GM12875 (cell line): ENCODE measurements around the gene TRIM5.
A peak's percentile ranks its signal among the peaks of the same experiment; 100 is the strongest.
"Not testable (repeated sequence)": the region's sequence is repeated elsewhere in the genome, so short reads cannot be mapped to it uniquely, and the experiment has no call there.

ENCODE experiments used
- H3K4me3 ChIP-seq: one replicate; pipeline ENCODE4 v1.5.1; 2011; ENCODE audit warnings: low read depth, low read length, control low read depth
- CTCF ChIP-seq: IDR thresholded peaks from 2 replicates; pipeline ENCODE4 v1.5.1; 2011; ENCODE audit warnings: low read depth, mild to moderate bottlenecking, control low read depth, inconsistent platforms, low read length, moderate library complexity, borderline replicate concordance; ENCODE audit not compliant: insufficient read depth

The TRIM5 gene

GRCh38 chr11:5684646-5685362 is at the start of gene TRIM5:
Gene TRIM5, minus strand, starts transcription at chr11:5685074. Its CDS starts 4,897 bp downstream, at chr11:5680177.
- peak; percentile 69; the same call in 1 of the 2 replicates for TF ChIP-seq CTCF

GRCh38 chr11:5727691-5728090 is 42.8 kb upstream of the TRIM5 start:
- no peak overlapping the region for H3K4me3 ChIP-seq
- no peak for TF ChIP-seq CTCF

More at GRCh38 chr11:5684646-5685362, at the start of gene TRIM5:
- peak within 1 kb of the TSS; percentile 43 for H3K4me3 ChIP-seq

GRCh38 chr11:5726351-5726750 is 41.5 kb upstream of the TRIM5 start:
- no peak for TF ChIP-seq CTCF
- no peak overlapping the region for H3K4me3 ChIP-seq

GRCh38 chr11:5722622-5723021 is 37.7 kb upstream of the TRIM5 start:
- TF ChIP-seq CTCF = no peak
- no peak overlapping the region for H3K4me3 ChIP-seq

- TF ChIP-seq CTCF = no peak
- H3K4me3 ChIP-seq = no peak overlapping the region
These were observed 35.0 kb upstream of the TRIM5 start for GRCh38 chr11:5719703-5720495.

- H3K4me3 ChIP-seq = not testable (repeated sequence)
These were observed 31.6 kb upstream of the TRIM5 start for GRCh38 chr11:5716518-5716917.

- H3K4me3 ChIP-seq = no peak overlapping the region
- TF ChIP-seq CTCF = no peak
These were observed 28.8 kb upstream of the TRIM5 start for GRCh38 chr11:5713695-5714094.
